ENCODE measurements around the gene CAMTA1.
"Not testable (repeated sequence)": the region's sequence is repeated elsewhere in the genome, so short reads cannot be mapped to it uniquely, and the experiment has no call there.

The CAMTA1 gene

DNA sequence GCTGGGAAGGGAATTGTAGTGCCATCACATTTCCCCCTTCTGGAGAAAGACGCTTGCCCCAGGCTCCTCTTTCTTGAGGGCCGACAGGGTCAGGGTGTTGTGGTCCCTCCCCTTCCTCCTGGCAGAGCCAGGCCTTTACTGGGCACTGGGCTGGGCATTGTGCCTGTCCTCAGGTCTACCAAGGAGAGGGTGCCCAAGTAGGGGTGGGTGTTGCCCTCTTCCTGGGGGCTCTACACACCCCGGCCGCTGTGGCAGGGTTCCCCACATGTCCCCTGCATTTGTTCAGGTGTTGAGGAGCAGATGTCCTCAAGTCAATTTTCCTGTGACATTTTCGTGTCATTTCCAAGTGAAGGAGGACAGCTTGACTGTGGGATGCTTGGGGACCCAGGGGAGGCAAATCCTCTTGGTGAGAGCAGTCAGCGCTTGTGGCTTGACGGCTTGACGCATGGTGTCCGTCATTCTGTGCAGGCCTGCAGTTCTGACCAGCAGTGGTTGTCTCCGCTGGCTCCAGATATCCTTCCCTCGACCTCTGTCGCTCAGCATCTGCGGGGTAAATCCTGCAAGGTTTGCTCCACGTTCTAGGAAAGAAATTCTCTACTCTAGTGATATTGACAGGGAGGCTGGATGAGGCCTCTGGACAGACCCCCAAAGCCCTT, 804.0 kb downstream of the CAMTA1 start:
- DNase-seq = no peak

DNA sequence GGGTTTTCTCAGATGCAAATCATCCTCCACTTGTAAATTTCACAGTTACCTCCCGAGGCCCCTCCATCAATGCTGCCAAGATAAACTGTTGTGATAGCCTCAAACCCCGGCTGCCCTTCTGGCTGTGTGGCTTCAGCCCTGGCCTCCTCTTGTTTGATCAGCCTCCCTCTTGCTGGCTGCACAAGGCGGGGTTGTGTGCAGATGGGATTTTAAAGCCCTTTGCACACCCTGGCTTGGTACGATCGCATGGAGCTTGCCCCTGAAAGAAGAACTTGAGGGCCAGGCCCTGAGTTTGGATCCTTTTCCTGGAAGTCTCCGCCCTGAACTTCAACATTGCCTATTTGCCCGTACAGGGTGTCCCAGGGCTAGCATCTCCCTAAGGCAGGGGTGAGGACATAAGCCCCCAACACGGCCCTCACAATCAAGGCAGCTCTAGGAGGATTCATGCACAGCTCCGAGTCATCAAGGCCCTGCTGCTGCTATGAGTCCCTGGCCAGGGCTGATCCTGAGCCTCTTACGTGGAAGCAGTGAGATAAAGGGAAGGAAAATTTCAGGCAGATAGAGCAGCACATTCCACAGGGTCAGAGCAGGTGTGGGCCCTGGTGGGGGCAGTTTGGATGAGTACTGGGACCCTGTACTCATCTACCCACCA, 804.6 kb downstream of the CAMTA1 start:
- DNase-seq = no peak

DNA sequence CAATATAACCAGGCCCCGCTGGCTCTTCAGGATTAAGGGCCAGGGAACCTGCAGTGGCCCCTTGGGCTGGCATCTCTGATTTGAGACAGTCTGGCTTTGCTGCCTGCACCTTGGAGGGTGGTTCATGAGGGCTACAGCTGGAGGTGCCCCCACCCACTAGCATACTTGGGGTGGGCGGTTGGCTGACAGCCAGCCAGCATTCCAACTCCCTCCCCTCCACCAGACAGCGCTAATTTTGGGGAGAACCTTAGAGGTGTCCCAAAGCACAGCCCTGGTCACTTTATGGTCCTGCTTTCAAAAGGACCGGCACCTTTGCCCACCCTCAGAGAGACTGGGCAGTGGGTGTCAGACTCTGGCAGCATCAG, 805.2 kb downstream of the CAMTA1 start:
- no peak for DNase-seq

DNA sequence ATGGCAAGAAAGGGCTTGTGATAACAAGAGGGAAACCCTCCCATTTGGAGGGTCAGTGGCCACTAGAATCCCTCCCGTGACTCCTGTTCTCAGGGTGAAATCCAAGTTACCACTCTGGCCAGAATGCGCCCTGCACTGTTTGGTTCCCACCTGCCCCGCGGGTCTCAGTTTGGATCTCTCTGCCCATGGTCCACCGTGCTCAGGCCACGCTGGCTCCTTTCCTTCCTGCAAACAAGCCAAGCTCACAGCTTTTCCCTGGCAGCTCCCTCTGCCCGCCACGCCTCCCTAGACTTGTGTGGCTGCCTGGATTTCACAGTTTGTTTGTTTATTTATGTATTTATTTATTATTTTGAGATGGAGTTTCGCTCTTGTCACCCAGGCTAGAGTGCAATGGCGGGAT, 806.3 kb downstream of the CAMTA1 start:
- DNase-seq = no peak

DNA sequence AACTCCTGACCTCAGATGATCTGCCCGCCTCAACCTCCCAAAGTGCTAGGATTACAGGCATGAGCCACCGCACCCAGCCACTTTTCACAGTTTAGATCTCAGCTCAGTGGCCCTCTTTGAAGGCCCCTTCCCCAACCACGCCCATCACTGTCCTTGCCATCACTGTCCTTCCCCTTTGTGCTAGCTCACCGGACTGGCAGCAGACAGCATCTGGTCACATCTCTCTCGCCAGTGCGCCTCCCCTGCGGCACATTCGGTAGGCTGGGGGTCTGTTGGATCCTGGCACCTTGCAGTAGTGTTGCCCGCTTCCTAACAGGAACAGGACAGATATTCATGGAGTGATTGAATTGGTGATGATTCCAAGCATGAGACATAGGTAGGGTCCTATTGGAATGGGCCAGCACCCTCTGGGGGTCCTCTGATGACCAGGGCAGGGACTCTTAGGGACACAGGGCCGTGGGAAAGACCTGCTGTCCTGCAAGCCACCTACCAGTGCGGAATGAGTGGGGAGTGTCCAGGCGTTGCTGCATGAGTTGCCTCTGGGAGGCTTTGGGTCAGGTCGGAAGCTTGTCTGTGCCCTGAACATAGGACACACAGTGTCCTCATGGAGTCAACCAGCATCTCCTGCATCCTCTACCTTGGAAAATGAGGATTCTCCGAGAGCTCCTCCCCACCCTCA, 807.0 kb downstream of the CAMTA1 start:
- DNase-seq = no peak

DNA sequence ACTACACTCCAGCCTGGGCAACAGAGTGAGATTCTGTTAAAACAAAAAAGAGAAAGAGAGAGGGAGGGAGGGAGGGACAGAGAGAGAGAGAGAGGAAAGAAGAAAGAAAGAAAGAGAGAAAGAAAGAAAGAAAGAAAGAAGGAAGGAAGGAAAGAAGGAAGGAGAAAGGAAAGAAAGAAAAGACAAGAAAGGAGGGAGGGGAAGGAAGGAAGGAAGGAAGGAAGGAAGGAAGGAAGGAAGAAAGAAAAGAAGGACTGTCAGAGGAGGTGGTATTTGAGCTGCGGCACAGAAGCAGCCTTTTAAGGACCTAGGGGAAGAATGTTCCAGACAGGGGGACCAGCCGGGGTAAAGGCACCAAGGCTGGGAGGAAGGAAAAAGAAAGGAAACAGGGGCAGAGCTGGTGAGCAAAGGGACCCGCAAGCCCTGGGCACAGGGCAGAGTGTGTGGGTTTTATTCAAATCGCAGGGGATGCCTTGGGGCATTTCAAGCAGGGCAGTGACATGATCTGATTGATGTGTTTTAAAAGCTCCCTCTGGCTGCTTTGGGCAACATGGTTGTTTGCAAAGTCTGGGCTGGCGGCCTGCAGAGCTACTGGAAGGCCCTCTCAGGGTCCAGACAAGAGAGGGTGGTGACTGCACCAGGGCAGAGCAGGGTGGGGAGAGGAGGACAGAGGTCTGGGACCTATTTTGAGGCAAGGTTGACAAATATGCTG, 808.9 kb downstream of the CAMTA1 start:
- no peak for DNase-seq

DNA sequence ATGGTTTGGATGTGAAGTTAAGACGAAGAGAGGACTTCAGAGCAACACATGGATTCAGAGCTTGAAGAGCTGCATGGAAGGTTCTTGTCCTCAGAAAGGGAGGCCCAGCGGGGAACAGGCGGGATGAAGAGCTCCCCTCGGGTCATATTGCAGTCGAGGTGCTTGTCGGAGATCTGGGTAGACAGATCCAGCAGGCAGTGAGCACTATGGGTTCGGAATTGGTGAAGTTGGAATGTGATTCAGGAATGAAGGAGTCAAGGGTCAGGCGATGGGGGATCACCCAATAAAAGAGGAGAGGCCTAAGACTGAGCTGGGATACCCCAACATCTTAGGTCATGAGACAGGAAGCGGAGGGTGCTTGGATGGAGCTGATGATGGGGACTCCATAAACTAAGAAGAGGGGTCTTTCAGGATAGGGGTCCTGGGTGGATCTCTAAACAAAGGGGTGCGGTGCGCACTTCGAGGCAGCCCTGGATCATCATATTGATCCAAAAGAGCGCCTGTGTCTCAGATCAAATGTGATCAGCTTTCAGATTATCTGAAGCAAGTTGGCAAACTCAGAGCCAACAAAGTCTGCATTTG, 809.6 kb downstream of the CAMTA1 start:
- DNase-seq = no peak

DNA sequence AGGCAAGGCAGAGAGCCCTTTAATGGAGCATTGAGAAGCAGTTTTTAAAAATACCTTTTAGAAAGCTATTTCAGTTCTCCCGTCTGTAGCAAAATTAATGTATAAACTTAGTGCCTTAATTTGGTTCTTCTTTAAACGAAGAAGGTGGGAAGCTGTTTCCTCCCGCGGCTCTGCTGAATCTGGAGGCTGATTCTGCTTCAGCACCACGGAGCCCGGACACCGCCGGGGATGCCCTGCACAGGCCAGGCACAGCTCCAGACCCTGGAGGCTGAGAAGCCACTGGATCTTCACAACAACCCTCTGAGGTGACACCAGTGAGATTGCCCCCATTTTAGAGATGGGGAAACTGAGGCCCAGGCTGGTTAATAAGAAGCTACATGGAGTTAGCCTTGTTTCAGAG, 810.1 kb downstream of the CAMTA1 start:
- DNase-seq = no peak

DNA sequence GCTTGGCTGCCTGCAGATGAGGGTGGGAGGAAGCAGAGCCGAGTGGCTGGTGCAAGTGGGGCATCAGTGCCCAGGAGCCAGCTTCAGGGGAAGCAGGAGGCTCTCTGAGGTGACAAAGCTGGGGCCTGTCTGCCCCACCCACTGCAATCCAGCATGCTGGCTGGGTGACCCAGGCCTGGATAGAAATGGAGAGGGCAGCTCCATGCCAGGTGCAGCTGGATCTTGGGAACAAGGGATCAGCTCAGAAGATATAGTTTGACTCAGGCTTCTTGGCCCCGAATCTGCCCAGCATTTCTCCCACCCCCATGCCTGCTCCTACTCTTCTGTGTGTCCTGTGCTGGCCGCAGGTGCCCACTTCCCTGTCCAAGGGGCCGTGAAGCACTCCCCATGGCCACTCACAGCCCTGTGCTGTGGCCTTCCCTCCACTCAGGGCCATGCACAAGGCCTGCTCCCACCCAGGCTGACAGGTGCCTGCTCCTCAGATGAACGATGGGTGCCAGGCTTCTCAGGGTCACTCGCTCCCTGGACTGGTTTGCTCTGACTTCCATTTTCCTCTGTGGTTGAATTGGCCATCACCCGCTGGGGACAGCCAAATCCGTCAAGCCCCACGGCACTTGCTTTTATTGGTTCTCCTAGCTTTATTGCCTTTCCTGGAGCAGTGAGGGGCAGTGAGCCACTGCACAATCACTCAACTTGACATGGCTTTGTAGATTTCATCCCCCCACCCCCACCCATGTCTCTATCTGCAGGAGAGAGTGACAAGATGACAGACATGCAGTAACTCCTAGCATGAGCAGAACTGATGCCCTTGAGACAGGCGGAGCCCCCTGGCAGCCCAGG, 811.1 kb downstream of the CAMTA1 start:
- no peak for DNase-seq

DNA sequence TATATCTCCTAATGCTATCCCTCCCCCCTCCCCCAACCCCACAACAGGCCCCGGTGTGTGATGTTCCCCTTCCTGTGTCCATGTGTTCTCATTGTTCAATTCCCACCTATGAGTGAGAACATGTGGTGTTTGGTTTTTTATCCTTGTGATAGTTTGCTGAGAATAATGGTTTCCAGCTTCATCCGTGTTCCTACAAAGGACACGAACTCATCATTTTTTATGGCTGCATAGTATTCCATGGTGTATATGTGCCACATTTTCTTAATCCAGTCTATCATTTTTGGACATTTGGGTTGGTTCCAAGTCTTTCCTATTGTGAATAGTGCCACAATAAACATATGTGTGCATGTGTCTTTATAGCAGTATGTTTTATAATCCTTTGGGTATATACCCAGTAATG, 812.8 kb downstream of the CAMTA1 start:
- not testable (repeated sequence) for DNase-seq

DNA sequence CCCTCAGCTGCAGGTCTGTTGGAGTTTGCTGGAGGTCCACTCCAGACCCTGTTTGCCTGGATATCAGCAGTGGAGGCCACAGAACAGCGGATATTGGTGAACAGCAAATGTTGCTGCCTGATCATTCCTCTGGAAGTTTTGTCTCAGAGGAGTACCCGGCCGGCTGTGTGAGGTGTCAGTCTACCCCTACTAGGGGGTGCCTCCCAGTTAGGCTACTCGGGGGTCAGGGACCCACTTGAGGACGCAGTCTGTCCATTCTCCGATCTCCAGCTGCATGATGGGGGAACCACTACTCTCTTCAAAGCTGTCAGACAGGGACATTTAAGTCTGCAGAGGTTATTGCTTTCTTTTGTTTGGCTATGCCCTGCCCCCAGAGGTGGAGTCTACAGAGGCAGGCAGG, 819.7 kb downstream of the CAMTA1 start:
- not testable (repeated sequence) for DNase-seq

DNA sequence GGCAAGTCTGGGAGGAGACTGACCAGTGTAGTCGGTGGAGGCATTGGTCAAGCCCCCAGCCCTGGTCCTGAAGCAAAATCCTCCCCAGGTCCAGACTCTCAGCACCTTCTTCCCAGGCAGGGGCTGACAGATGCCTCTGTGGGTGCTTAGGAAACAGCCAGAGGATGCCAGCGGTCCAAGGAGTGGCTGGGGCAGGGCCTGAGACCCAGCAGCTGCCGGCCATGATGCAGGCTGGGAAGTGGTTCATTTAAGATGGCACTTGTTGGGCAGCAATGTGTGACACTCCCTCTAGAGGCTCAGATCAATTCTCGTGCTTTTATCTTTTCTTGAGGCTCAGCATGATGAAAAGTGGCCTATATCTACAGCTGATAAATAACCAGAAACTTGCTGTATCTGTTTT, 820.8 kb downstream of the CAMTA1 start:
- DNase-seq = no peak

DNA sequence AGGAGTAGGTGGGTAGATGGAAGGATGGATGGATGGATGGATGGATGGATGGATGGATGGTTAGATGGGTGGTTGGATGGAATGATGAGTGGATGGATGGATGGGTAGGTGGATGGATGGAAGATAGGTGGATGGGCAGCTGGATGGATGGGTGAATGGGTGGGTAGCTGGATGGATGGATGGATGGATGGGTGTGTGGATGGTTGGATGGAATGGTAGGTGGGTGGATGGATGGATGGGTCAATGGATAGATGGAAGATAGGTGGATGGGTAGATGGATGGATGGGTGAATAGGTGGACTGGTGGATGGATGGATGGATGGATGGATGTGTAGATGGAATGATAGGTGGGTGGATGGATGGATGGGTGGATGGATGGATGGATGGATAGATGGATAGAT, 821.8 kb downstream of the CAMTA1 start:
- no peak for DNase-seq

DNA sequence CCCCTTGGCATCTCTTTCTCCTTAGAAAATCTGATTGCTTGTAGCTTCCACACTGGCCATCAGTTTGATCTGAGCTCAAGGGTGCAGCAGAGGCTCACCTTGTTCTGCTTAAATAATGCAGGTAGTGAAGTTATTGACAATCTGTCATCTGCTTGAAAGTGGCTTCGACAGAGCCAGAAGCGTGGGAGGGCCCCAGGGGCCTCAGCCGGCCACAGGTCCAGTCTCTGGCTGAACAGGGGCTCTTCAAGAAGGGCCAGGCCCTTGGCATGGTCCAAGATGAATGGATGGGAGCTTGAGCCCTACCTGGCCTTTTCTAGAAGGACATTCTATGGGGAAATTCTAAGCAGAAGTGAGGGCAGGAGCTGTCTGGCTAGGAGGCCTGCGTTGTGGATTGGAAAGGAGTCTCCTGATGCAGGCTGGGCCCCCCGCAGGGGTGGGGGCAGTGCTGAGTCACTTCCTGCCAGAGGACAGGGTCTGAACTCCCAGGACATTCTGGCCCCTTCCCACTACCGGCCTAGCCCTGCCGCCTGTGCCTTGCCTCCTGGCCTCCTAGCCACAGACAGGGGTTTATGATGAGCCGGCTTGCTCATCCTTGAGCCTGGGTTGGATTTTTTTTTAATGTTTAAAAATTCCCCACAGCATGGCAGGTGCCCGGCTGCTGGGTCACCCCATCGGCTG, 823.5 kb downstream of the CAMTA1 start:
- no peak for DNase-seq

DNA sequence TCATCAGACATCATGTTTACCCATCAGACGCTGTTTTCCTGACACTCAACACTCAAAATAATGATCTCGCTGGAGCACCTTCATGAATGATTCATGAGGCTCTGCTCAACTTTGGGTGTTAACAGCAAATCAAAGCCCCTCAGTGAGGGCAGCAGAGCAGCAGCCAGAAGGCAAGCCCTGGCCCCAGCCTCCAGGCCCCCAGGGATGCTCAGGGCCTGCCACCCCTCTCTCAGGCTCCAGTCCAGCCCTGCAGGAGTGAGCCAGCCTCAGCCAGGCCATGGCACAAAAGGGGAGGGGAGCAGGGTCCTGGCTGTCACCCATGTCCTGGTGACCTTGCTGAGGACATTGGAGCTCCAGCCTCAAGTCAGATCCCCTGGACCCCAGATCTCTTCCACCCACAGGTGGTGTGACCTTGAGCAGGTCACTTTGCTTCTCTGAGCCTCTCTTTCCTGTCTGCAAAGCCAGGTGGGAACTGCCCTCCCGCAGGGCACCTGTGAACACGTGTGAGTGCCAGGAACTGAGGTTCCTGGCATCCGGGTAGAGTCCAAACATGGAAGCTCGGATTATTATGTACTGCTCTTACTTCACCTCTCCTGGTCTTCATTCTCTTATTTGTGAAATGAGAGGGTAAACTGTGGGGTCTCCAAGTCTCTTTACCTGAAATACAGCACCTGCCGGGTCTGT, 824.2 kb downstream of the CAMTA1 start:
- peak; percentile 31 for DNase-seq

DNA sequence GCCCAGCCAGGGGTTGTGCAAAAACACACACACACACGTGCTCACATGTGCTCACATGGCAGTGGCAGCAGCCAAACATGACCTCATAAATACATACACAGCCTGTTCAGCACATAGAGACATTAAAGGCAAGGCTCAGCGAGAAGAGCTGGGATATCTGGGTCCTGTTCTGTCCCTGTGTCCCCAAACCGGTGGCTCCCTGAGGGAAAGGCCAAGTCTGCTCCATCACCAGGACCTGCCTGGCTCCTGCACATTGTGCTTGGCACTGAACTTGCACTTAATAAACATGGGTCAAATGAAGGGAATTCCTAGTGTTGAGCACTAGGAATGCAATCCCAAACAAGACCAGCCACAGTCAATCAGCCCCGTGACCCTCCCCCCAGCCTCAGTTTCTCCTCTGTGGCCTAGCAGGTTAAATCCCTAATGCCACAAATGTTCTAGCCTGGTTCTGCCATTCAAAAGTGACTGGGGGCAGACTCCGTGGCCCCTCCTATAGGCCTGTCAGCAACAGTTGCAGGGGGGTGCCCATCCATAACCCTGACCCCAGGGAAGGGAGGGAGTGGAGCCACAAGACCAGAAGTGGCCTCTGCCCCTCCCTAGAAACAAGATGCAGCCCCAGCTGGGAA, 825.0 kb downstream of the CAMTA1 start:
- no peak for DNase-seq

DNA sequence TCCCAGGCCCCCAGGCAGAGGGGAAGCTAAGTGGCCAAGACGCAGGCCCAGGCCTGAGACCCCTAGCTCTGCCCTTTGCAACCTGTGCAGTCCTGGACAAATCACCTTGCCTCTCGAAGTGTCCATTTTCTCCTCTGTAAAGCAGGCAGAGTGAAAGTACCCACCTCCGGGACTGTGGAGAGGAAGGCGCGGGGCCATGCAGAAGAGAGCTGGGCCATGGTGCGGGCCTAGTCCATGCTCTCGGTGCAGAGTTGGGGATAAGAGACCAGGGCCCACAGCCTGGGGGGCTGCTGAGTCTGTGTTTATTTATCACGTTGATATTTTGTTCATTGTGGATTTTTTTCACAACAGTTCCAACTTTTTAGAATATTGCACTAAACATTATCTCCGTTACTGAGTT, 825.7 kb downstream of the CAMTA1 start:
- DNase-seq = no peak

DNA sequence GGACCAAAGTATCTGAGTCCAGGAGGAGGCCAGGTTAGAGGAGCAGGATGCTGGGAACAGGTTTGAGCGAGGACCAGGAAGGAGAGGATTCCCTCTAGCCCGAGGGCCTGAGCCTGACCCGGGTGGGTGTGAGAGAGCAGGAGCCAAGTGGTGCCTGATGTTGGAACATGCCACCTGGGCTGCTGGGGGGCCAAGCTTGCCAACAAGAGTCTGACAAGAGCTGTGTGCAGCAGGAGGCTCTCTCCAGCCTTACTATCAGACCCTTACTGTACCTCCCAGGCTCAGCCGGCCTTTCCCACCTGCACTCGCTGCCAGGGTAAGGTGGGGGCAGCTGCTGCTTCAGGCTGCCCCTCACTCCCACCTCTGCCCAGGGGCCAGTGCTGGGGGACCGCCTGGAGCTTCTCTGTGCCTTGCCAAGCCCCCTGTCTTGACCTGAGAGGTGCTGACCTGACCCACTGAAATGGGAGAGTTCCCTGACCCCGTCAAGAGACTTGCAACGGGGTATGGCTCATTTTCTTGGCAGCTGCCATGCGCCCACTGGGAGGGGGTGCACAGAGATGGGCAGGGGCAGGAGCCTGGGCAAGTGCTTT, 826.3 kb downstream of the CAMTA1 start:
- DNase-seq = no peak

DNA sequence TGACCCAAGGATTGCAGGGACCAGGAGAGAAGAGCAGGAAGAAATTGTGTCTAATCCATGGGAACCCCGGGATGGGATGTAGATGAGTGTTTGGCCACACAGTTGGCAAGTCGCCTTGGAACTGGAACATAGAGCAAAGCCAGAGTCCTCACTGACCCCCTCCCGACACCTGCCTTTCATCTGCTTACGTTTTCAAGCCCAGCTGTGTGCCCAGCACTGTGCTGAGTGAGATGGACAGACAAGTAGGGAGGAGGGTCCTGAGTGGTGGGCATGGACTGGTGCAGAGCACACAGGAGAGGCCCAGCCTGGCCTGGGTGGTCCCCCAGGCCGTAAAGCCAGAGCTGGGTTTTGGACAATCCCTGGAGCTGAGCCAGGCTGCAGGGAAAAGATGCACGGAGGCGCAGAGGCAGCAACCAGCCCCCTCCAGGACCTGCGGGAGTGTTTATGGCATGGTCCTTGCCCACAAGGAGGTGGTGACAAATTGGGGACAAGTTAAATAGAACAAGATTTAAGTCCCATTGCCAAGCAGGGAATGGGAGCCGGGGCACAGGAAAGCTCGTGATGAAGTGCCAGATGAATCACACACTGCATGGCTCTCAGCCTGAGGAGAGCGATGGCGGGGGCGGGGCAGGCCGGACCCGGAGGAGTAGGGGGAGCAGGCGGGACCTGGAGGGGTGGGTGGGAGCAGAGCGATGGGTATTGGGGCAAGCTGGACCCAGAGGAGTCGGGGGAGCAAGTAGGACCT, 828.0 kb downstream of the CAMTA1 start:
- DNase-seq = no peak

DNA sequence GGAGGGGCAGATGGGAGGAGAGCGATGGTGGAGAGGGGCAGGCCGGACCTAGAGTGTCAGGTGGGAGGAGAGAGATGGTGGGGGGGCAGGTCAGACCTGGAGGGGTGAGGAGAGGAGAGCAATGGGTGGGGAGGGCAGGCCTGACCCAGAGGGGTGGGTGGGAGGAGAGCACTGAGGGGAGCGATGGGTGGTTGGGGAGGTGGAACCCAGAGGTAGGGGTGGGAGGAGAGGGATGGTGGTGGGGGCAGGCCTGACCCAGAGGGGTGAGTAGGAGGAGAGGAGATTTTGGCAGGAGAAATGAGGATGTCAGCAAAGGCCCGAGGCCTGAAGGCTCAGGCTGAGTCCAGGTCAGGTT, 828.6 kb downstream of the CAMTA1 start:
- DNase-seq = no peak
